Stimulated activated naive CD8-positive, alpha-beta T cell treated with anti-CD3 and anti-CD28 coated beads, Interleukin-15, amount 100 ng/mL, for 72 hours (primary cell): ENCODE results near the gene OR5B21.

Experiments used
- ATAC-seq: fragments of 150-1000 bp; cut with Tn5 transposase; 2 replicates; pipeline ENCODE4 v1.10.0; 2021; ENCODE audit warnings: mild to moderate bottlenecking, moderate library complexity
- DNase-seq, 2 donors: peaks; one replicate each; pipeline ENCODE4 v3.0.0; 2021 to 2022
- H3K27ac Mint-ChIP-seq, 2 donors: one replicate each; pipeline ENCODE4 v1.8.0; 2022; ENCODE audit warnings: mild to moderate bottlenecking in 2 of 2, mixed read lengths in 2 of 2, moderate library complexity in 2 of 2
- H3K27me3 Mint-ChIP-seq: one replicate; pipeline ENCODE4 v1.8.0; 2022; ENCODE audit warnings: mixed read lengths
- H3K4me1 Mint-ChIP-seq: one replicate; pipeline ENCODE4 v1.8.0; 2022; ENCODE audit warnings: mild to moderate bottlenecking, mixed read lengths
- H3K4me3 Mint-ChIP-seq, 2 donors: one replicate each; pipeline ENCODE4 v1.8.0; 2022; ENCODE audit warnings: mild to moderate bottlenecking in 2 of 2, mixed read lengths in 2 of 2, moderate library complexity in 1 of 2
- H3K9me3 Mint-ChIP-seq, 2 donors: one replicate each; pipeline ENCODE4 v1.8.0; 2022; ENCODE audit warnings: mixed read lengths in 2 of 2

OR5B21 gene

DNA sequence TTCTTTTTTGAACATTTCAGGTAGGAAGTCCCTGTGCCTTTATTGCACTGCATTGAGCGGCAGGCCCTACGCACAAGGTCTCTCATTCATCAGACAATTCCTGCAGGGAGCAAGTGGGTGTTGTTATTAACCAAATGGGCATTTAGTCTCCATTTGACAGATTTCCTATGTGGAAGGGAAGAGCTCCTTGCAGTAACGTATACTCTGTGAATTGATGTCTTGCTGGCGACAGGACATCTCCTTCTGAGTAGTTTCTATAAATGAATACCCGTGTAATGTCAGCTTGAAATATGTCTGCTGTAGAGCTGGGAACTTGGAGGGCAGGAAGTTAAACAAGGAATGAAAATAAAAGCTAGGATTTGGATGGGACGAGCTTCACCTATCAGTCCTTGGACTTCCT, 3.7 kb downstream of the OR5B21 start:
- H3K9me3 Mint-ChIP-seq = no peaks in the 10 kb centered on the region
- no peak overlapping the region for H3K4me3 Mint-ChIP-seq
- ATAC-seq = no peak

GRCh38 chr11:58503361-58503856, 4.5 kb downstream of the OR5B21 start:
- no peak overlapping the region for H3K27ac Mint-ChIP-seq
- no peak for ATAC-seq
- peaks cover 26% of the 10 kb centered on the region for H3K4me1 Mint-ChIP-seq
- no peaks in the 10 kb centered on the region for H3K9me3 Mint-ChIP-seq
- no peaks in the 10 kb centered on the region for H3K27me3 Mint-ChIP-seq
- no peak overlapping the region for H3K4me3 Mint-ChIP-seq
- no peak for DNase-seq

More for the DNA sequence above, 3.7 kb downstream of the OR5B21 start:
- Mint-ChIP-seq H3K4me1 (peaks cover 17% of the 10 kb centered on the region), H3K27ac (no peak overlapping the region), H3K27me3 (no peaks in the 10 kb centered on the region)
- no peak for DNase-seq

GRCh38 chr11:58502004-58502403, 5.9 kb downstream of the OR5B21 start:
- no peak overlapping the region for H3K4me3 Mint-ChIP-seq
- ATAC-seq (no peak), DNase-seq (no peak)
- H3K27me3 Mint-ChIP-seq = no peaks in the 10 kb centered on the region
- H3K27ac Mint-ChIP-seq = no peak overlapping the region
- peaks cover 34% of the 10 kb centered on the region for H3K4me1 Mint-ChIP-seq
- H3K9me3 Mint-ChIP-seq = no peaks in the 10 kb centered on the region

DNA sequence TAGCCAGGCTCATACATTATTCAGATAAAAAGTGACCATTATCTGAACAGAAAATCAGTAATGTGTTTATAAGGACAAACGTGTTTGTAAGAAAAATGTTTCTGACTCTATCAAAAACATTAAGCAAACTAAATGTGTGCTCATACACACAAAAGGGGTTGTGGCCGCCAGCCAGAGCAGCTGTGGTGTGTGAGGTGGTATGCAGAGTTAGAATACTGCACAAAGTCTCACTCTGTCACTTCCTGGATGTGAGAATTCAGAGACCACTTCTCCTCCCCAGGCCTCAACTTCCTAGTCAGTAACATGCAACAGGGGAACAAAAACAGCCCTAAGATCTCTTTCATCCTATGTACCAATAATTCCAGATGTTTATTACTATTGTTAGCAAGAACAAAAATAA, 9.4 kb downstream of the OR5B21 start:
- no peaks in the 10 kb centered on the region for H3K27me3 Mint-ChIP-seq
- ATAC-seq (peak; percentile 78), DNase-seq (peak; percentile 5 to 14)
- H3K9me3 Mint-ChIP-seq = no peaks in the 10 kb centered on the region
- H3K4me1 Mint-ChIP-seq = peaks cover 52% of the 10 kb centered on the region
- peak overlapping the region in 1 of 2 donors; percentile 38 for H3K4me3 Mint-ChIP-seq
- peak overlapping the region; percentile 65 to 81 for H3K27ac Mint-ChIP-seq

GRCh38 chr11:58497951-58498350, 10.0 kb downstream of the OR5B21 start:
- H3K4me1 Mint-ChIP-seq = peaks cover 54% of the 10 kb centered on the region
- H3K4me3 Mint-ChIP-seq = peak overlapping the region; percentile 6 to 38
- H3K9me3 Mint-ChIP-seq = no peaks in the 10 kb centered on the region
- no peaks in the 10 kb centered on the region for H3K27me3 Mint-ChIP-seq
- DNase-seq = no peak
- H3K27ac Mint-ChIP-seq = peak overlapping the region; percentile 44 to 81
- ATAC-seq = no peak

GRCh38 chr11:58495906-58496305, 12.0 kb downstream of the OR5B21 start:
- Mint-ChIP-seq H3K27ac (no peak overlapping the region), H3K9me3 (peaks cover 0 to 7% of the 10 kb centered on the region in 2 donors), H3K4me3 (no peak overlapping the region), H3K4me1 (peaks cover 54% of the 10 kb centered on the region), H3K27me3 (no peaks in the 10 kb centered on the region)
- no peak for ATAC-seq
- DNase-seq = no peak

DNA sequence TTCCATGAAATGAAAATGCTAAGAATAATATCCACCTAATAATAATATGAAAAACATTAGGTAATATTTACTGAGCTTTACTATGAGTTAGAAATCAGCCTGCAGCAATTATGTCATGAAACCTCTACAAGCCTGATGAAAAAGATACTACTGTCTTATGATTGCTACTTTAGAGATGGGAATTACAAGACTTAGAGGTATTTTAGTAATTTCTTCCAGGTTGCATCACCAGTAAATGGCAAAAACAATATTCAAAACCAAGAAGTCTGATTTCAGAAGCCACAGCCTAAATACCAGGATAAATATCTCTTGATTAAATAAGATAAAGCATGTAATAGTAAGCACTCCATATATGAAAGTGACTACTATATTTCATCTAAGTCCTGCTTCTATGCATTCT, 13.8 kb downstream of the OR5B21 start:
- H3K4me1 Mint-ChIP-seq = peaks cover 50% of the 10 kb centered on the region
- DNase-seq (no peak), ATAC-seq (no peak)
- peak overlapping the region in 1 of 2 donors; percentile 67 for H3K27ac Mint-ChIP-seq
- H3K9me3 Mint-ChIP-seq = peaks cover 0 to 7% of the 10 kb centered on the region in 2 donors
- no peak overlapping the region for H3K4me3 Mint-ChIP-seq
- no peaks in the 10 kb centered on the region for H3K27me3 Mint-ChIP-seq

DNA sequence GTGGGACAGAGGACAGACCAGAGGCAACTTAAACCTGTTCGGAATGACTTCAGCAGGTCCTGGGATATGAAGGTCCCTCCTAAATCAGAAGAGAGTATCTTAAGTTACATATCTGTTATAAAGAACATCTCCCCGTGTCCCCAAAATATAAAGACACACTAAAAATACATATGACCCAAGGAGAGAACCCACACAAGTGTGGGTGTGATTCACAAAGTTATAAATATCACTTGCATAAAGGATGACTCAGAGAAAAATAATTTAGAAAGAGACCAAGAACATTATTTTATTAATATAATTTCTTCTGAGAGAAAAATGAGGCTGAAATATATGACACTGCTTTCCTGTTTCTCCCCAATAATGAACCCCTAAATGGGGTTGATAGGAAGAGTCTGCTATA, 14.2 kb downstream of the OR5B21 start:
- ATAC-seq (no peak), DNase-seq (no peak)
- Mint-ChIP-seq H3K4me1 (peaks cover 45% of the 10 kb centered on the region), H3K27ac (peak overlapping the region; percentile 41 to 67), H3K4me3 (no peak overlapping the region), H3K27me3 (no peaks in the 10 kb centered on the region), H3K9me3 (peaks cover 0 to 7% of the 10 kb centered on the region in 2 donors)

- DNase-seq = no peak
- peak overlapping the region in 1 of 2 donors; percentile 15 for H3K27ac Mint-ChIP-seq
- H3K4me1 Mint-ChIP-seq = peaks cover 17% of the 10 kb centered on the region
- H3K4me3 Mint-ChIP-seq = no peak overlapping the region
- H3K27me3 Mint-ChIP-seq = no peaks in the 10 kb centered on the region
- ATAC-seq = no peak
- peaks cover 0 to 7% of the 10 kb centered on the region in 2 donors for H3K9me3 Mint-ChIP-seq
Observed at GRCh38 chr11:58490827-58491226, 17.1 kb downstream of the OR5B21 start.

GRCh38 chr11:58487170-58487569, 20.7 kb downstream of the OR5B21 start:
- H3K4me1 Mint-ChIP-seq = no peaks in the 10 kb centered on the region
- H3K27me3 Mint-ChIP-seq = no peaks in the 10 kb centered on the region
- H3K9me3 Mint-ChIP-seq = peaks cover 0 to 6% of the 10 kb centered on the region in 2 donors
- no peak overlapping the region for H3K4me3 Mint-ChIP-seq
- DNase-seq (no peak), ATAC-seq (no peak)
- no peak overlapping the region for H3K27ac Mint-ChIP-seq

GRCh38 chr11:58485961-58486360, 21.9 kb downstream of the OR5B21 start:
- no peak for DNase-seq
- ATAC-seq = no peak
- peaks cover 0 to 6% of the 10 kb centered on the region in 2 donors for H3K9me3 Mint-ChIP-seq
- no peak overlapping the region for H3K4me3 Mint-ChIP-seq
- no peaks in the 10 kb centered on the region for H3K27me3 Mint-ChIP-seq
- H3K27ac Mint-ChIP-seq = no peak overlapping the region
- H3K4me1 Mint-ChIP-seq = no peaks in the 10 kb centered on the region

DNA sequence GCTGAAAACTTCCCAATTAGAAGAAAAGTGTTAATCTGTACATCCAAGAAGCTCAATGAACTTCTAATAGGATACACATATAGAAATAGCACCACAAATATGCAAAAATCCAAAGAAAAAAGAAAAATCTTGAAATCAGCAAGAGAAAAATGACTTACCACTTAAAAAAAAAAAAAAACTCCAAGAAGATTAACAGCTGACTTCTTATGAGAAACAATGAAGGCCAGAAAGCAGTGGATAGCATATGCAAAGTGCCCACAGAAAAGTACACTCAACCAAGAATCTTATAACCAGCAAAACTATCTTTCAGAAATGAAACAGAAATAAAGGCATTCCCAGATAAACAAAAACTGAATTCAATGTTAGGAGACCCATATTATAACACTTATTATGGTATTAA, 36.0 kb downstream of the OR5B21 start:
- no peaks in the 10 kb centered on the region for H3K27me3 Mint-ChIP-seq
- H3K9me3 Mint-ChIP-seq = peaks cover 27 to 53% of the 10 kb centered on the region in 2 donors
- DNase-seq = no peak
- no peaks in the 10 kb centered on the region for H3K4me1 Mint-ChIP-seq
- H3K27ac Mint-ChIP-seq = no peak overlapping the region
- ATAC-seq = no peak
- H3K4me3 Mint-ChIP-seq = no peak overlapping the region

DNA sequence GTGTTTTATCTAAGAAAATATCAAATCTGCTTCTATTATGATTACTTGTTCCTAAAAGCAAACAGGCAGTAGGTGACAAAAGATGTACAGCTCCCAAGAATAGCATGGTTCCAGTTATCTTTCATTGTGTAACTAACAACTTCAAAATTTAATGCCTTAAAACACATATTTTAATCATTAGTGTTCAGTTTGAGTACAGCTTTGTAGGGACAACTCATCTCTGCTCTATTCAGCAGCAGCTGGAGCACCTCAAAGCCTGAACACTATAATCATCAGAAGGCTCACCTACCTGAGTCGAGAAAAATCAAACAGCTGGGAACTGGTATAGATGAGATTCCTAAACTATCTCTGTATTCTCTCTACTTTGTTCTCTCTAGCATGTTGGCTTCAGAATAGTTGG, 41.6 kb downstream of the OR5B21 start:
- no peak for ATAC-seq
- DNase-seq = no peak
- Mint-ChIP-seq H3K9me3 (peaks cover 0 to 15% of the 10 kb centered on the region in 2 donors), H3K4me1 (no peaks in the 10 kb centered on the region), H3K27me3 (no peaks in the 10 kb centered on the region), H3K27ac (no peak overlapping the region), H3K4me3 (no peak overlapping the region)

DNA sequence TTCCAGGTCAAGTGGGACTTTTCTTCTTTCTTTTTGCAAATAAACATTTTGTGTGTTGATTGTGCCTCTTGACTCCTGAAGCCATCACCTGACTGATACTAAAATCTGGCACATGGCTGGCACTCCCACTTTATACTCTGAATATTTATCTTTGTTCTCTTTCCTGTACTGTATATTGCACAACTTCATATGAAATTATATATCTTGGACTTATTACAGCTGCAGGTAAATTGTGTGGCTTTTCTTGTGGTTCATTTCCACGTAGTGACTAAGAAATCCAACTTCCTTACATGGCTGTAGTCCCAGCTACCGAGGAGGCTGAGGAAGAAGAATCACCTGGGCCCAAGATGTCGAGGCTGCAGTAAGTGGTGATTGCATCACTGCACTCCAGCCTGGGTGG, 42.2 kb downstream of the OR5B21 start:
- no peaks in the 10 kb centered on the region for H3K4me1 Mint-ChIP-seq
- peaks cover 0 to 14% of the 10 kb centered on the region in 2 donors for H3K9me3 Mint-ChIP-seq
- DNase-seq (no peak), ATAC-seq (no peak)
- no peaks in the 10 kb centered on the region for H3K27me3 Mint-ChIP-seq
- H3K27ac Mint-ChIP-seq = no peak overlapping the region
- H3K4me3 Mint-ChIP-seq = no peak overlapping the region
